ENCODE results near the gene RNF13.
"Not testable (repeated sequence)": the region's sequence is repeated elsewhere in the genome, so short reads cannot be mapped to it uniquely, and the experiment has no call there.

The RNF13 gene

GRCh38 chr3:149812165-149812605 lies 830 bp upstream of the RNF13 start:
- H3K9me3 Mint-ChIP-seq, result no peaks in the 10 kb centered on the region
- no peak for ATAC-seq (replicated peaks)
- peaks cover under 1 to 2% of the 10 kb centered on the region in 2 donors for H3K27me3 Mint-ChIP-seq
- peak overlapping the region; percentile 99 for H3K27ac Mint-ChIP-seq
- H3K4me1 Mint-ChIP-seq (ENCODE audit: low read depth in 2 of 2), result peaks cover 41 to 42% of the 10 kb centered on the region in 2 donors
- DNase-seq, result no peak
- H3K36me3 Mint-ChIP-seq (ENCODE audit: insufficient read depth), result peaks cover 11% of the 10 kb centered on the region
- peak overlapping the region; percentile 95 to 98 for H3K4me3 Mint-ChIP-seq

- DNase-seq, result peak in 2 of 3 experiments; percentile 4 to 11
- peak; percentile 18 for ATAC-seq (replicated peaks)
- Mint-ChIP-seq H3K4me3 (peak overlapping the region; percentile 95 to 98), H3K4me1 (ENCODE audit: low read depth in 2 of 2) (peaks cover 50 to 53% of the 10 kb centered on the region in 2 donors), H3K27me3 (no peaks in the 10 kb centered on the region), H3K36me3 (ENCODE audit: insufficient read depth) (peaks cover 11% of the 10 kb centered on the region), H3K27ac (peak overlapping the region; percentile 99), H3K9me3 (no peaks in the 10 kb centered on the region)
These were observed 609 bp downstream of the RNF13 start for GRCh38 chr3:149813367-149814281.

- Mint-ChIP-seq H3K27ac (peak overlapping the region in 1 of 2 donors; percentile 99), H3K4me3 (peak overlapping the region; percentile 95 to 98), H3K27me3 (no peaks in the 10 kb centered on the region), H3K9me3 (no peaks in the 10 kb centered on the region), H3K36me3 (ENCODE audit: insufficient read depth) (peaks cover 11% of the 10 kb centered on the region), H3K4me1 (ENCODE audit: low read depth in 2 of 2) (peaks cover 56 to 63% of the 10 kb centered on the region in 2 donors)
- no peak for DNase-seq
- no peak for ATAC-seq (replicated peaks)
These were observed 2.3 kb downstream of the RNF13 start for GRCh38 chr3:149815321-149815720.

GRCh38 chr3:149815728-149816127 lies 2.7 kb downstream of the RNF13 start:
- H3K4me3 Mint-ChIP-seq, result peak overlapping the region; percentile 0 to 39

GRCh38 chr3:149816311-149816710 lies 3.3 kb downstream of the RNF13 start:
- H3K4me1 Mint-ChIP-seq (ENCODE audit: low read depth in 2 of 2), result peaks cover 56 to 66% of the 10 kb centered on the region in 2 donors
- ATAC-seq (replicated peaks), result no peak
- peak overlapping the region; percentile 0 to 39 for H3K4me3 Mint-ChIP-seq

More at GRCh38 chr3:149815728-149816127, 2.7 kb downstream of the RNF13 start:
- peaks cover 11% of the 10 kb centered on the region for H3K36me3 Mint-ChIP-seq (ENCODE audit: insufficient read depth)
- no peak for DNase-seq
- H3K27ac Mint-ChIP-seq, result no peak overlapping the region
- no peak for ATAC-seq (replicated peaks)
- H3K4me1 Mint-ChIP-seq (ENCODE audit: low read depth in 2 of 2), result peaks cover 56 to 64% of the 10 kb centered on the region in 2 donors
- no peaks in the 10 kb centered on the region for H3K27me3 Mint-ChIP-seq
- H3K9me3 Mint-ChIP-seq, result no peaks in the 10 kb centered on the region

GRCh38 chr3:149816986-149817385 lies 4.0 kb downstream of the RNF13 start:
- Mint-ChIP-seq H3K27me3 (no peaks in the 10 kb centered on the region), H3K36me3 (ENCODE audit: insufficient read depth) (peaks cover 11% of the 10 kb centered on the region), H3K4me1 (ENCODE audit: low read depth in 2 of 2) (peaks cover 59 to 72% of the 10 kb centered on the region in 2 donors), H3K9me3 (no peaks in the 10 kb centered on the region), H3K4me3 (no peak overlapping the region), H3K27ac (no peak overlapping the region)
- no peak for ATAC-seq (replicated peaks)
- DNase-seq, result no peak

More at GRCh38 chr3:149816311-149816710, 3.3 kb downstream of the RNF13 start:
- DNase-seq, result no peak
- Mint-ChIP-seq H3K9me3 (no peaks in the 10 kb centered on the region), H3K27me3 (no peaks in the 10 kb centered on the region), H3K27ac (no peak overlapping the region), H3K36me3 (ENCODE audit: insufficient read depth) (peaks cover 11% of the 10 kb centered on the region)

GRCh38 chr3:149819432-149819831 lies 6.4 kb downstream of the RNF13 start:
- DNase-seq, result no peak
- Mint-ChIP-seq H3K4me1 (ENCODE audit: low read depth in 2 of 2) (peaks cover 50 to 76% of the 10 kb centered on the region in 2 donors), H3K36me3 (ENCODE audit: insufficient read depth) (no peaks in the 10 kb centered on the region), H3K4me3 (no peak overlapping the region), H3K27me3 (no peaks in the 10 kb centered on the region), H3K27ac (no peak overlapping the region), H3K9me3 (no peaks in the 10 kb centered on the region)
- no peak for ATAC-seq (replicated peaks)

- Mint-ChIP-seq H3K4me1 (ENCODE audit: low read depth in 2 of 2) (peaks cover 45 to 69% of the 10 kb centered on the region in 2 donors), H3K9me3 (no peaks in the 10 kb centered on the region), H3K27ac (no peak overlapping the region)
These were observed 7.2 kb downstream of the RNF13 start for GRCh38 chr3:149820183-149820582.

GRCh38 chr3:149826636-149827035 lies 13.6 kb downstream of the RNF13 start:
- DNase-seq, result no peak
- ATAC-seq (replicated peaks), result no peak
- Mint-ChIP-seq H3K27me3 (no peaks in the 10 kb centered on the region), H3K36me3 (ENCODE audit: insufficient read depth) (peaks cover 4% of the 10 kb centered on the region), H3K4me1 (ENCODE audit: low read depth in 2 of 2) (peaks cover 17 to 47% of the 10 kb centered on the region in 2 donors), H3K9me3 (no peaks in the 10 kb centered on the region), H3K27ac (peak overlapping the region in 1 of 2 donors; percentile 56), H3K4me3 (no peak overlapping the region)

More at GRCh38 chr3:149820183-149820582, 7.2 kb downstream of the RNF13 start:
- Mint-ChIP-seq H3K27me3 (no peaks in the 10 kb centered on the region), H3K4me3 (no peak overlapping the region), H3K36me3 (ENCODE audit: insufficient read depth) (peaks cover 4% of the 10 kb centered on the region)
- no peak for ATAC-seq (replicated peaks)
- DNase-seq, result no peak

- Mint-ChIP-seq H3K27ac (no peak overlapping the region), H3K36me3 (ENCODE audit: insufficient read depth) (peaks cover 4% of the 10 kb centered on the region)
- no peak for DNase-seq
These were observed 15.4 kb downstream of the RNF13 start for GRCh38 chr3:149828390-149828789.

GRCh38 chr3:149829631-149830030 lies 16.6 kb downstream of the RNF13 start:
- H3K27ac Mint-ChIP-seq; H3K36me3 Mint-ChIP-seq (ENCODE audit: insufficient read depth); H3K27me3 Mint-ChIP-seq; DNase-seq; H3K9me3 Mint-ChIP-seq; H3K4me3 Mint-ChIP-seq; ATAC-seq (replicated peaks): not testable (repeated sequence)
- peaks cover 8 to 24% of the 10 kb centered on the region in 2 donors for H3K4me1 Mint-ChIP-seq (ENCODE audit: low read depth in 2 of 2)

More at GRCh38 chr3:149828390-149828789, 15.4 kb downstream of the RNF13 start:
- H3K4me1 Mint-ChIP-seq (ENCODE audit: low read depth in 2 of 2), result peaks cover 10 to 31% of the 10 kb centered on the region in 2 donors
- H3K27me3 Mint-ChIP-seq, result no peaks in the 10 kb centered on the region
- H3K9me3 Mint-ChIP-seq, result no peaks in the 10 kb centered on the region
- ATAC-seq (replicated peaks), result no peak
- H3K4me3 Mint-ChIP-seq, result no peak overlapping the region

- no peaks in the 10 kb centered on the region for H3K27me3 Mint-ChIP-seq
- DNase-seq, result no peak
- peaks cover 5 to 17% of the 10 kb centered on the region in 2 donors for H3K4me1 Mint-ChIP-seq (ENCODE audit: low read depth in 2 of 2)
- no peak for ATAC-seq (replicated peaks)
- no peak overlapping the region for H3K4me3 Mint-ChIP-seq
- peaks cover 0 to 6% of the 10 kb centered on the region in 2 donors for H3K9me3 Mint-ChIP-seq
- no peak overlapping the region for H3K27ac Mint-ChIP-seq
- no peaks in the 10 kb centered on the region for H3K36me3 Mint-ChIP-seq (ENCODE audit: insufficient read depth)
These were observed 17.9 kb downstream of the RNF13 start for GRCh38 chr3:149830902-149831301.

- H3K9me3 Mint-ChIP-seq, result peaks cover 0 to 6% of the 10 kb centered on the region in 2 donors
- H3K4me3 Mint-ChIP-seq, result no peak overlapping the region
- ATAC-seq (replicated peaks), result no peak
- H3K27me3 Mint-ChIP-seq, result no peaks in the 10 kb centered on the region
- H3K36me3 Mint-ChIP-seq (ENCODE audit: insufficient read depth), result no peaks in the 10 kb centered on the region
- no peak for DNase-seq
- H3K27ac Mint-ChIP-seq, result no peak overlapping the region
- H3K4me1 Mint-ChIP-seq (ENCODE audit: low read depth in 2 of 2), result peaks cover under 1 to 13% of the 10 kb centered on the region in 2 donors
These were observed 18.3 kb downstream of the RNF13 start for GRCh38 chr3:149831321-149831720.

GRCh38 chr3:149832086-149832485 lies 19.1 kb downstream of the RNF13 start:
- Mint-ChIP-seq H3K27ac (no peak overlapping the region), H3K4me3 (no peak overlapping the region), H3K36me3 (ENCODE audit: insufficient read depth) (no peaks in the 10 kb centered on the region), H3K4me1 (ENCODE audit: low read depth in 2 of 2) (peaks cover 0 to 15% of the 10 kb centered on the region in 2 donors), H3K27me3 (no peaks in the 10 kb centered on the region), H3K9me3 (peaks cover 0 to 6% of the 10 kb centered on the region in 2 donors)
- no peak for ATAC-seq (replicated peaks)
- no peak for DNase-seq
